Testis (tissue), 2 donors: ENCODE results near the gene IRF3.

Experiments used
- POLR2A ChIP-seq: fragments of 450-650 bp; IDR thresholded peaks from one replicate; pipeline ENCODE4 v1.6.1; 2017; ENCODE audit warnings: antibody characterized with exemption, mild to moderate bottlenecking, moderate library complexity
- TF ChIP-seq, protein P1 (sequence below), 3 experiments: fragments of 450-650 bp in 2 of 3; fragments of 200-600 bp in 1 of 3; sonication (generic) in 1 of 3; IDR thresholded peaks; one replicate each; pipeline ENCODE4 v1.5.1; 2016 to 2019; ENCODE audit warnings: antibody characterized with exemption in 3 of 3, mild to moderate bottlenecking in 2 of 3, moderate library complexity in 1 of 3

DNA sequence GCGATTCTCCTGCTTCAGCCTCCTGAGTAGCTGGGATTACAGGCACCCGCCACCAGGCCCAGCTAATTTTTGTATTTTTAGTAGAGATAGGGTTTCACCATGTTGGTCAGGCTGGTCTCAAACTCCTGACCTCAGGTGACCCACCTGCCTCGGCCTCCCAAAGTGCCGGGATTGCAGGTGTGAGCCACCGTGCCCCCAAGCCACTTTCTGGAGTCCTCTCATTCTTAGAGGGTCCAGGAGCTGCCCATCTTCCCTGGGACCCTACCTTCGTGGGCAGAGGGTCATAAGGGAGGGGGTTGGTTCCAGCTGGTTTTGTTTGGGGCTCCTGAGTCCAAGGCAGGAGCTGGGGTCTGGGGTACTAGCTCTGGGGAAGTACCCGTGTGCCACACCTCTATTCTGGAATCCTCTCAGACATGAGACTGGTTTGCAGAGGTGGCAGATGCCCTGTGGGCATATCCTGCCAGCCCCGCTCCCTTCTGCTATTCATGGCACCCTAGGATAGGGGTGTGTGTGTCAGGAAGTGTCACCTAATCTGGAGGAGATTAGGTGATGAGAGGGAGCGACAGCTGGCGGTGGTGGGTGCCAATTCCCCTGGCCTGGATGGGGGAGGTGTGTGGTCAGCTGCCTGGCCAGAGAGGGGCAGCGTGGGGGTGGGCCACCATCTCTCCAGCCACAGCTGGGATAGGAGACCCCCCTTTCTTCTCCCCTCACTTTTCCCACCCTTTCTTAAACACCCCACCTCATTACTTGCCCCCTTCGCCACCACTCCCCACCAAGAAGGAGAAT lies 13.5 kb upstream of the IRF3 start:
- TF ChIP-seq, protein P1, sequence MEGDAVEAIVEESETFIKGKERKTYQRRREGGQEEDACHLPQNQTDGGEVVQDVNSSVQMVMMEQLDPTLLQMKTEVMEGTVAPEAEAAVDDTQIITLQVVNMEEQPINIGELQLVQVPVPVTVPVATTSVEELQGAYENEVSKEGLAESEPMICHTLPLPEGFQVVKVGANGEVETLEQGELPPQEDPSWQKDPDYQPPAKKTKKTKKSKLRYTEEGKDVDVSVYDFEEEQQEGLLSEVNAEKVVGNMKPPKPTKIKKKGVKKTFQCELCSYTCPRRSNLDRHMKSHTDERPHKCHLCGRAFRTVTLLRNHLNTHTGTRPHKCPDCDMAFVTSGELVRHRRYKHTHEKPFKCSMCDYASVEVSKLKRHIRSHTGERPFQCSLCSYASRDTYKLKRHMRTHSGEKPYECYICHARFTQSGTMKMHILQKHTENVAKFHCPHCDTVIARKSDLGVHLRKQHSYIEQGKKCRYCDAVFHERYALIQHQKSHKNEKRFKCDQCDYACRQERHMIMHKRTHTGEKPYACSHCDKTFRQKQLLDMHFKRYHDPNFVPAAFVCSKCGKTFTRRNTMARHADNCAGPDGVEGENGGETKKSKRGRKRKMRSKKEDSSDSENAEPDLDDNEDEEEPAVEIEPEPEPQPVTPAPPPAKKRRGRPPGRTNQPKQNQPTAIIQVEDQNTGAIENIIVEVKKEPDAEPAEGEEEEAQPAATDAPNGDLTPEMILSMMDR (IDR thresholded peaks at IDR 0.05): no peak
- TF ChIP-seq POLR2A: no peak
